Measurements from ENCODE around the gene SUSD4. TPM values are rescaled to one million over a fixed set of nuclear protein-coding genes. Genes with fewer than 3 reads are reported as not detected.

SUSD4 gene
- total and polyA plus RNA-seq, 9 of the 15 experiments (the other 6 are each of a cell fraction or from before 2014, with no cell fraction given) = 0.06 to 1.7 (median 0.09) TPM; not detected in 4

GRCh38 chr1:223221686-223222085, 142.3 kb downstream of the SUSD4 start:
- no peak overlapping the region; the same call in 1 of the 2 replicates for H2AFZ ChIP-seq (ENCODE audit: low read depth, low read length)
- ChIA-PET CTCF (ENCODE audit: low intra/inter-chr PET ratio) (no interaction called here), POLR2A (no interaction called here)
- no peak overlapping the region for H3K4me3 ChIP-seq
- DNase-seq (ENCODE audit: extremely low read depth in 1 of 4, low spot score in 3 of 4) (no peak), FAIRE-seq (no peak), ATAC-seq (no peak)
- no peaks in the 10 kb centered on the region for H4K20me1 ChIP-seq (replicated peaks; ENCODE audit: control insufficient read depth, insufficient read depth, low read length)
- H3K9me3 ChIP-seq (replicated peaks; ENCODE audit: control insufficient read depth, insufficient read depth, low read depth, low read length) = no peaks in the 10 kb centered on the region
- no TSS peak for BruUV-seq (replicated peaks)
- in situ Hi-C loops (cut with MboI) = no loop called here
- no peak overlapping the region for H3K27ac ChIP-seq (ENCODE audit: extremely low read depth, low read depth, low read length)
- H3K4me2 ChIP-seq (ENCODE audit: insufficient read depth, low read length) = no peak overlapping the region
- no peaks in the 10 kb centered on the region for H3K79me2 ChIP-seq (ENCODE audit: control insufficient read depth, insufficient read depth, low read length)
- H3K27me3 ChIP-seq (ENCODE audit: control insufficient read depth in 2 of 2, insufficient read depth in 2 of 2, low read length in 2 of 2) = no peaks in the 10 kb centered on the region; a peak in 1 of 5 replicates
- H3K4me1 ChIP-seq (replicated peaks in 1 of 2; ENCODE audit: control insufficient read depth in 2 of 2, insufficient read depth in 2 of 2, low read length in 2 of 2) = 0 out of 5 replicates have a peak, but pooled peaks cover 0 to 3% of the 10 kb centered on the region in 2 experiments
- H3K36me3 ChIP-seq (ENCODE audit: control insufficient read depth, insufficient read depth, low read length) = no peaks in the 10 kb centered on the region
- no peak overlapping the region for H3K9ac ChIP-seq (ENCODE audit: insufficient read depth in 1 of 2, low read depth in 2 of 2, low read length in 2 of 2)
- H3K9me1 ChIP-seq (ENCODE audit: control insufficient read depth, insufficient read depth, low read length) = no peaks in the 10 kb centered on the region
- WGBS (ENCODE audit: insufficient coverage, low coverage, missing lambda C conversion rate) = 54% methylated on average over 8 of the region's 8 CpGs
- intact Hi-C loops (cut with micrococcal nuclease) = no loop called here
- no peak for TF ChIP-seq ZNF57 (CRISPR knock-in tag; IDR thresholded peaks at IDR 0.05)
- TF ChIP-seq CBX2 (IDR thresholded peaks at IDR 0.05; ENCODE audit: insufficient read depth, low read length, poor library complexity, severe bottlenecking) = no peak
- no peak for TF ChIP-seq PKNOX1 (IDR thresholded peaks at IDR 0.05)
- no peak for TF ChIP-seq RNF2 (IDR thresholded peaks at IDR 0.05)
- TF ChIP-seq PRMT5 (CRISPR knock-in tag; IDR thresholded peaks at IDR 0.05) = no peak
- TF ChIP-seq EHMT2 (IDR thresholded peaks at IDR 0.05) = no peak
- no peak for TF ChIP-seq ZNF696 (CRISPR knock-in tag; conservative IDR thresholded peaks at IDR 0.05)
- TF ChIP-seq SMAD2 (IDR thresholded peaks at IDR 0.05; ENCODE audit: low read depth, low read length) = no peak
- TF ChIP-seq BCOR (IDR thresholded peaks at IDR 0.05) = no peak
- no peak for TF ChIP-seq BCL6 (CRISPR knock-in tag; IDR thresholded peaks at IDR 0.05)
- no peak for TF ChIP-seq SFPQ (IDR thresholded peaks at IDR 0.05; ENCODE audit: low read depth, low read length)
- no peak for TF ChIP-seq ZNF584 (CRISPR knock-in tag; IDR thresholded peaks at IDR 0.05; ENCODE audit: low read depth)
- TF ChIP-seq JUN (IDR thresholded peaks at IDR 0.05; ENCODE audit: borderline replicate concordance, low read depth, low read length) = no peak
- no peak for TF ChIP-seq JUN (CRISPR knock-in tag; IDR thresholded peaks at IDR 0.05; ENCODE audit: borderline replicate concordance)
- no peak for TF ChIP-seq ZNF280B (CRISPR knock-in tag; IDR thresholded peaks at IDR 0.05)
- TF ChIP-seq ZNF253 (CRISPR knock-in tag; conservative IDR thresholded peaks at IDR 0.05) = no peak
- TF ChIP-seq ZBTB5 (IDR thresholded peaks at IDR 0.05) = no peak

Data from K562 (cell line).